Cardiac muscle cell (in vitro differentiated cells and primary cell): ENCODE results near the gene ARID2. TPM values are rescaled to one million over a fixed set of nuclear protein-coding genes. Genes with fewer than 3 reads are reported as not detected.

ENCODE experiments used
- DNase-seq, 2 donors: peaks; one replicate each; pipeline versions ENCODE4 v3.0.0 to v3.0.0-alpha.2; 2010 to 2017; ENCODE audit warnings: low read depth in 1 of 2, low spot score in 1 of 2
- H3K27ac ChIP-seq: fragments of 200-600 bp; sonication (generic); 2 replicates; pipeline ENCODE4 v1.5.1; 2016
- H3K27me3 ChIP-seq: fragments of 200-600 bp; sonication (generic); 2 replicates; pipeline ENCODE4 v1.6.0; 2016; ENCODE audit warnings: control low read depth
- H3K36me3 ChIP-seq: fragments of 200-600 bp; sonication (generic); 2 replicates; pipeline ENCODE4 v1.5.1; 2016; ENCODE audit warnings: control low read depth
- H3K4me1 ChIP-seq: fragments of 200-600 bp; sonication (generic); 2 replicates; pipeline ENCODE4 v1.8.1; 2017; ENCODE audit warnings: low read depth, mild to moderate bottlenecking, mixed run types
- H3K4me3 ChIP-seq: fragments of 200-600 bp; sonication (generic); 2 replicates; pipeline ENCODE4 v1.5.1; 2016; ENCODE audit warnings: mild to moderate bottlenecking
- H3K9me3 ChIP-seq: fragments of 200-600 bp; sonication (generic); 2 replicates; pipeline ENCODE4 v1.5.1; 2017; ENCODE audit warnings: low read depth, mild to moderate bottlenecking, control low read depth
- CTCF ChIP-seq: IDR thresholded peaks from 2 replicates; pipeline ENCODE4 v1.5.1; 2012; ENCODE audit warnings: low read depth, mild to moderate bottlenecking, low read length
- polyA plus RNA-seq: library from polyadenylated mRNA; unstranded; fragments of >200 nt; fragmentation: Nextera tagmentation; extraction: Ambion mirVana; gene quantifications from 2 replicates; pipeline ENCODE4 v1.2.1, GENCODE V29; 2016
- total RNA-seq: library from RNA; depleted of rRNA; stranded (reverse); fragments of >200 nt; gene quantifications from 2 replicates; pipeline ENCODE4 v1.2.3, GENCODE V29; 2016

The ARID2 gene
- total and polyA plus RNA-seq, 2 experiments from 2014 or later: 17.3 to 40.3 TPM

GRCh38 chr12:45775465-45775864 lies 46.0 kb downstream of the ARID2 start:
- no peaks in the 10 kb centered on the region for H3K36me3 ChIP-seq
- DNase-seq: no peak
- H3K9me3 ChIP-seq: no peaks in the 10 kb centered on the region
- H3K4me3 ChIP-seq: no peak overlapping the region
- H3K4me1 ChIP-seq: peaks cover 15% of the 10 kb centered on the region
- no peaks in the 10 kb centered on the region for H3K27me3 ChIP-seq
- peak overlapping the region; percentile 73 for H3K27ac ChIP-seq
- no peak for TF ChIP-seq CTCF

GRCh38 chr12:45775964-45776363 lies 46.5 kb downstream of the ARID2 start:
- H3K9me3 ChIP-seq: no peaks in the 10 kb centered on the region
- no peaks in the 10 kb centered on the region for H3K36me3 ChIP-seq
- H3K4me3 ChIP-seq: no peak overlapping the region
- DNase-seq: no peak
- H3K27ac ChIP-seq: peak overlapping the region; percentile 73
- H3K27me3 ChIP-seq: no peaks in the 10 kb centered on the region
- H3K4me1 ChIP-seq: peaks cover 15% of the 10 kb centered on the region
- TF ChIP-seq CTCF: no peak

- H3K9me3 ChIP-seq: no peaks in the 10 kb centered on the region
- no peak for TF ChIP-seq CTCF
These were observed 50.4 kb downstream of the ARID2 start for GRCh38 chr12:45779936-45780335.

GRCh38 chr12:45781080-45781479 lies 51.6 kb downstream of the ARID2 start:
- peak overlapping the region; percentile 22 for H3K27ac ChIP-seq
- DNase-seq: no peak
- TF ChIP-seq CTCF: no peak
- H3K27me3 ChIP-seq: no peaks in the 10 kb centered on the region
- H3K9me3 ChIP-seq: no peaks in the 10 kb centered on the region
- H3K36me3 ChIP-seq: no peaks in the 10 kb centered on the region
- H3K4me1 ChIP-seq: no peaks in the 10 kb centered on the region
- H3K4me3 ChIP-seq: no peak overlapping the region

More at GRCh38 chr12:45779936-45780335, 50.4 kb downstream of the ARID2 start:
- H3K27ac ChIP-seq: no peak overlapping the region
- no peak overlapping the region for H3K4me3 ChIP-seq
- H3K4me1 ChIP-seq: peaks cover 8% of the 10 kb centered on the region
- no peaks in the 10 kb centered on the region for H3K27me3 ChIP-seq
- DNase-seq: no peak
- H3K36me3 ChIP-seq: no peaks in the 10 kb centered on the region

- TF ChIP-seq CTCF: no peak
- Histone ChIP-seq H3K27ac (no peak overlapping the region), H3K9me3 (no peaks in the 10 kb centered on the region), H3K27me3 (no peaks in the 10 kb centered on the region), H3K36me3 (no peaks in the 10 kb centered on the region), H3K4me3 (no peak overlapping the region), H3K4me1 (peaks cover 12% of the 10 kb centered on the region)
- DNase-seq: no peak
These were observed 55.8 kb downstream of the ARID2 start for GRCh38 chr12:45785315-45785714.

- peak in 1 of 2 donors; percentile 86 for DNase-seq
- no peak overlapping the region for H3K27ac ChIP-seq
- TF ChIP-seq CTCF: no peak
- H3K36me3 ChIP-seq: no peaks in the 10 kb centered on the region
- H3K9me3 ChIP-seq: no peaks in the 10 kb centered on the region
- H3K4me3 ChIP-seq: no peak overlapping the region
- H3K4me1 ChIP-seq: peaks cover 12% of the 10 kb centered on the region
- no peaks in the 10 kb centered on the region for H3K27me3 ChIP-seq
These were observed 59.5 kb downstream of the ARID2 start for GRCh38 chr12:45789025-45789424.
